Mucosa of rectum (tissue), 2 donors: ENCODE results near the gene LINC01488.

ENCODE experiments used
- H3K27ac ChIP-seq, 2 donors: one replicate each; pipeline ENCODE4 v1.7.0; 2013; ENCODE audit warnings: inconsistent platforms in 2 of 2, low read depth in 2 of 2, low read length in 2 of 2
- H3K27me3 ChIP-seq, 2 donors: one replicate each; pipeline ENCODE4 v1.7.0; 2013; ENCODE audit warnings: low read length in 2 of 2; ENCODE audit not compliant: control insufficient read depth in 2 of 2, insufficient read depth in 2 of 2
- H3K36me3 ChIP-seq, 2 donors: one replicate each; pipeline ENCODE4 v1.7.0; 2013; ENCODE audit warnings: low read length in 2 of 2; ENCODE audit not compliant: control insufficient read depth in 2 of 2, insufficient read depth in 2 of 2
- H3K4me1 ChIP-seq, 2 donors: one replicate each; pipeline ENCODE4 v1.7.0; 2013; ENCODE audit warnings: low read length in 2 of 2, mild to moderate bottlenecking in 1 of 2; ENCODE audit not compliant: control insufficient read depth in 2 of 2, insufficient read depth in 2 of 2
- H3K4me3 ChIP-seq, 2 donors: one replicate each; pipeline ENCODE4 v1.7.0; 2013; ENCODE audit warnings: low read length in 2 of 2
- H3K9ac ChIP-seq, 2 donors: one replicate each; pipeline ENCODE4 v1.7.0; 2013; ENCODE audit warnings: low read length in 2 of 2, low read depth in 1 of 2, mild to moderate bottlenecking in 1 of 2
- H3K9me3 ChIP-seq, 2 donors: one replicate each; pipeline ENCODE4 v1.7.0; 2013; ENCODE audit warnings: low read length in 2 of 2; ENCODE audit not compliant: control insufficient read depth in 2 of 2
- donor health status: healthy.
- donor health status: Normal muscosa, but diverticular disease.

Gene LINC01488

GRCh38 chr11:69511358-69512055 lies 30.0 kb downstream of the LINC01488 start:
- H3K4me1 ChIP-seq = no peaks in the 10 kb centered on the region
- no peak overlapping the region for H3K27ac ChIP-seq
- no peaks in the 10 kb centered on the region for H3K36me3 ChIP-seq
- no peaks in the 10 kb centered on the region for H3K27me3 ChIP-seq
- peaks cover 0 to under 1% of the 10 kb centered on the region in 2 donors for H3K9me3 ChIP-seq
- no peak overlapping the region for H3K9ac ChIP-seq
- no peak overlapping the region for H3K4me3 ChIP-seq

GRCh38 chr11:69512136-69512535 lies 30.7 kb downstream of the LINC01488 start:
- Histone ChIP-seq H3K36me3 (no peaks in the 10 kb centered on the region), H3K27ac (no peak overlapping the region), H3K9me3 (no peaks in the 10 kb centered on the region), H3K4me3 (no peak overlapping the region), H3K4me1 (no peaks in the 10 kb centered on the region), H3K27me3 (no peaks in the 10 kb centered on the region), H3K9ac (no peak overlapping the region)

GRCh38 chr11:69512790-69513189 lies 31.3 kb downstream of the LINC01488 start:
- Histone ChIP-seq H3K4me1 (no peaks in the 10 kb centered on the region), H3K27me3 (no peaks in the 10 kb centered on the region), H3K4me3 (no peak overlapping the region), H3K9ac (no peak overlapping the region), H3K9me3 (no peaks in the 10 kb centered on the region), H3K27ac (no peak overlapping the region), H3K36me3 (no peaks in the 10 kb centered on the region)

- no peak overlapping the region for H3K4me3 ChIP-seq
- no peaks in the 10 kb centered on the region for H3K27me3 ChIP-seq
- no peak overlapping the region for H3K9ac ChIP-seq
- no peaks in the 10 kb centered on the region for H3K36me3 ChIP-seq
- H3K9me3 ChIP-seq = no peaks in the 10 kb centered on the region
- H3K27ac ChIP-seq = no peak overlapping the region
- H3K4me1 ChIP-seq = no peaks in the 10 kb centered on the region
These were observed 31.7 kb downstream of the LINC01488 start for GRCh38 chr11:69513196-69513595.

GRCh38 chr11:69513663-69514224 lies 32.3 kb downstream of the LINC01488 start:
- Histone ChIP-seq H3K9me3 (no peaks in the 10 kb centered on the region), H3K4me1 (no peaks in the 10 kb centered on the region), H3K36me3 (no peaks in the 10 kb centered on the region), H3K9ac (no peak overlapping the region), H3K27me3 (no peaks in the 10 kb centered on the region), H3K27ac (no peak overlapping the region), H3K4me3 (no peak overlapping the region)

GRCh38 chr11:69514771-69515170 lies 33.3 kb downstream of the LINC01488 start:
- H3K36me3 ChIP-seq = no peaks in the 10 kb centered on the region

GRCh38 chr11:69515271-69516245 lies 34.1 kb downstream of the LINC01488 start:
- H3K9ac ChIP-seq = no peak overlapping the region
- no peak overlapping the region for H3K27ac ChIP-seq
- no peaks in the 10 kb centered on the region for H3K27me3 ChIP-seq
- no peaks in the 10 kb centered on the region for H3K4me1 ChIP-seq
- H3K4me3 ChIP-seq = no peak overlapping the region
- H3K36me3 ChIP-seq = no peaks in the 10 kb centered on the region
- no peaks in the 10 kb centered on the region for H3K9me3 ChIP-seq

More at GRCh38 chr11:69514771-69515170, 33.3 kb downstream of the LINC01488 start:
- Histone ChIP-seq H3K4me1 (no peaks in the 10 kb centered on the region), H3K27me3 (no peaks in the 10 kb centered on the region), H3K9ac (no peak overlapping the region), H3K9me3 (no peaks in the 10 kb centered on the region), H3K4me3 (no peak overlapping the region), H3K27ac (no peak overlapping the region)

- H3K27ac ChIP-seq = no peak overlapping the region
- H3K27me3 ChIP-seq = no peaks in the 10 kb centered on the region
- H3K9me3 ChIP-seq = no peaks in the 10 kb centered on the region
- no peak overlapping the region for H3K4me3 ChIP-seq
- H3K4me1 ChIP-seq = no peaks in the 10 kb centered on the region
- no peaks in the 10 kb centered on the region for H3K36me3 ChIP-seq
- no peak overlapping the region for H3K9ac ChIP-seq
These were observed 35.1 kb downstream of the LINC01488 start for GRCh38 chr11:69516526-69516925.

- H3K27me3 ChIP-seq = no peaks in the 10 kb centered on the region
- H3K4me1 ChIP-seq = no peaks in the 10 kb centered on the region
- no peak overlapping the region for H3K9ac ChIP-seq
- no peaks in the 10 kb centered on the region for H3K36me3 ChIP-seq
- no peak overlapping the region for H3K4me3 ChIP-seq
- H3K27ac ChIP-seq = no peak overlapping the region
- no peaks in the 10 kb centered on the region for H3K9me3 ChIP-seq
These were observed 36.9 kb downstream of the LINC01488 start for GRCh38 chr11:69518081-69518950.
